Subcutaneous adipose tissue (tissue), 4 donors: ENCODE measurements around the gene ANTKMT. TPM values are rescaled to one million over a fixed set of nuclear protein-coding genes. Genes with fewer than 3 reads are reported as not detected.

Experiments
- total RNA-seq, 4 donors: library from RNA; depleted of rRNA; stranded (reverse); fragments of >200 nt; gene quantifications; one replicate each; pipeline ENCODE4 v1.1.0, GENCODE V29; 2016
- TF ChIP-seq, protein P1 (sequence below): fragments of 450-650 bp; IDR thresholded peaks from one replicate; pipeline ENCODE4 v1.5.1; 2016; ENCODE audit warnings: low read depth, mild to moderate bottlenecking, control low read depth, antibody characterized with exemption, moderate library complexity

Gene ANTKMT
- total RNA-seq, 4 donors from 2014 or later = 12.6 to 55.6 (median 23.7) TPM

GRCh38 chr16:741986-742629 is 21.2 kb downstream of the ANTKMT start:
- TF ChIP-seq, protein P1, sequence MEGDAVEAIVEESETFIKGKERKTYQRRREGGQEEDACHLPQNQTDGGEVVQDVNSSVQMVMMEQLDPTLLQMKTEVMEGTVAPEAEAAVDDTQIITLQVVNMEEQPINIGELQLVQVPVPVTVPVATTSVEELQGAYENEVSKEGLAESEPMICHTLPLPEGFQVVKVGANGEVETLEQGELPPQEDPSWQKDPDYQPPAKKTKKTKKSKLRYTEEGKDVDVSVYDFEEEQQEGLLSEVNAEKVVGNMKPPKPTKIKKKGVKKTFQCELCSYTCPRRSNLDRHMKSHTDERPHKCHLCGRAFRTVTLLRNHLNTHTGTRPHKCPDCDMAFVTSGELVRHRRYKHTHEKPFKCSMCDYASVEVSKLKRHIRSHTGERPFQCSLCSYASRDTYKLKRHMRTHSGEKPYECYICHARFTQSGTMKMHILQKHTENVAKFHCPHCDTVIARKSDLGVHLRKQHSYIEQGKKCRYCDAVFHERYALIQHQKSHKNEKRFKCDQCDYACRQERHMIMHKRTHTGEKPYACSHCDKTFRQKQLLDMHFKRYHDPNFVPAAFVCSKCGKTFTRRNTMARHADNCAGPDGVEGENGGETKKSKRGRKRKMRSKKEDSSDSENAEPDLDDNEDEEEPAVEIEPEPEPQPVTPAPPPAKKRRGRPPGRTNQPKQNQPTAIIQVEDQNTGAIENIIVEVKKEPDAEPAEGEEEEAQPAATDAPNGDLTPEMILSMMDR = no peak

DNA sequence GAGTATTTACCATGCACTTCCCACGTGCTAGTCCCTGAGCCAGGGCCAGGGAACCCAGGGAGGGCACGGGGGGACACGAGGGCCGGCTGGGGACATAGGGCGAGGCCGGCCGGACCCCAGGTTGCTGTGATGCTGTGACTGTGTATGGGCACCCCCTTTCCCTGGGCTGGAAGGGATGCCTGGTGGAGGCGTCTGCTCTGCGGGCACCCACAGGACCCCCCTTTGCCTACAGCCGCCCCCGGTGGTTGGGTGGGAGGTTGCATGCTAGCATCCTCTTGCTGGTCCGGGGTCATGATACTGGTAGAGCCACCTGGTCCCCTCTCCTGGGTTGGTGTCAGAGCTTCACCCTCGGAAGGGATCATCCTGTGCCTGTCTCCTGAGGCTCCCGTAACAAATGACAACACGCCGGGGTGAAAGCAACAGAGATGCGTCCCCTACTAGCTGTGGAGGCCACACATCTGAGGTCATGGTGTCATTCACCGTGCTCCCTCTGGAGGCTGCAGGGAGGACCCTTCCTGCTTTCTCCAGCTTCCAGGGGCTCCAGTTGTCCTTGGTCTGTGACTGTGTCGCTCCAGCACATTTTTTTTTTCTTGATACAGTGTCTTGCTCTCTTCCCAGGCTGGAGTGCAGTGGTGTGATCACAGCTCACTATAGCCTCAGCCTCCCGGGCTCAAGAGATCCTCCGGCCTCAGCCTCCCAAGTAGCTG is 23.0 kb downstream of the ANTKMT start:
- TF ChIP-seq, protein P1 = no peak

GRCh38 chr16:745739-746138 is 24.8 kb downstream of the ANTKMT start:
- TF ChIP-seq, protein P1 = no peak

- TF ChIP-seq, protein P1 = no peak
These were observed 25.7 kb downstream of the ANTKMT start for GRCh38 chr16:746637-747036.

- TF ChIP-seq, protein P1 = no peak
These were observed 27.2 kb downstream of the ANTKMT start for GRCh38 chr16:747978-748746.

DNA sequence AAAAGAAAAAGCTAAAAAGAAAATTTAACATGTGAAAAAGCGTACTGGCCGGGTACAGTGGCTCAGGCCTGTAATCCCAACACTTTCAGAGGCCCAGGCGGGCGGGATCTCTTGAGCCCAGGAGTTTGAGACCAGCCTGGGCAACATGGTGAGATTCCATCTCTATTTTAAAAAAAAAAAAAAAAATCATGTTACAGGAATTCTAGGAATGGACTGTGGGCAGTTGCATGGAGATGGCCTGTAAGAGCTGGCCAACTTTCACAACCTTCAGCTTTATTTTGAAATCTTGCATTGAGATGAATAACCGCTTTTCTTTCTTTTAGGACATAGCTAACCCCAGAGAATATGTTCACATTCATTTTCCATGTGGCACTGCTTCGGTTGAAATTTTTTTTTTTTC is 28.1 kb downstream of the ANTKMT start:
- TF ChIP-seq, protein P1 = no peak

GRCh38 chr16:750485-750884 is 29.5 kb downstream of the ANTKMT start:
- TF ChIP-seq, protein P1 = no peak
